GM12873 (cell line): ENCODE measurements around the gene AGRP.

Experiments used
- TF ChIP-seq, protein P1 (sequence below): IDR thresholded peaks from 2 replicates; pipeline ENCODE4 v1.5.1; 2012; ENCODE audit warnings: low read depth, mild to moderate bottlenecking, moderate library complexity, low read length, control low read depth; ENCODE audit not compliant: insufficient read depth; ENCODE audit errors: missing control alignments

The AGRP gene

DNA sequence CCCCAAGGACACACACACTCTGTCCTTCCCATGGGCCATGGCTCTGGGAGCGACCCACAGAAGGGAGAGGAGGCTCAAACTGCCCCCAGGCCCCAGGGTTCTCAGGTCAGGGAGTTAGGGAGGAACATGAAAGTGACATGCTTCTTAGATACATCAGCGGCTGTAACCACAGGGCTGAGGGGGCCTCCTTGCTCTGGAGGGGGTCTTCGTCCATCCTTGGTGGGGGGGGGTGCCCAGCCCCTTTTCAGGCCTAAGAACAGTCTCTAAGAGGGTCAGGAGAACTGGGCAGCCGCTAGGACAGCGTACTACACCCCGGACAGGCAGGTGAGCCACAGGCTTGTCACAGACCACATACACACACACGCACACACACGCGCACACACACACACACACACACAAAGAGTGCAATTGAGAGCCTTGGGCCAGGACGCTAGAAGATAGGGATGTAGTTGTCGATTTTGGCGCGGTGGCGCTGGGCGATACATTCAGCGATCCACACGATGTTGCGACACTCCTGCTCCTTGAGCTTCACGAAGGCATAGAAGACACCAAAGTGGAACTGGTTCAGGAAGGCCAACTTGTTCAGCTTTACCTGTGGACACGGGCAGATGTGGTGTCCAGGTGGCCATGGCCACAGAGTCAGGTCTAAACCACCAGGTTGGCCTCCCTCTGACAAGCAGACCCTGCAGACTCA lies 45.1 kb downstream of the AGRP start:
- TF ChIP-seq, protein P1, sequence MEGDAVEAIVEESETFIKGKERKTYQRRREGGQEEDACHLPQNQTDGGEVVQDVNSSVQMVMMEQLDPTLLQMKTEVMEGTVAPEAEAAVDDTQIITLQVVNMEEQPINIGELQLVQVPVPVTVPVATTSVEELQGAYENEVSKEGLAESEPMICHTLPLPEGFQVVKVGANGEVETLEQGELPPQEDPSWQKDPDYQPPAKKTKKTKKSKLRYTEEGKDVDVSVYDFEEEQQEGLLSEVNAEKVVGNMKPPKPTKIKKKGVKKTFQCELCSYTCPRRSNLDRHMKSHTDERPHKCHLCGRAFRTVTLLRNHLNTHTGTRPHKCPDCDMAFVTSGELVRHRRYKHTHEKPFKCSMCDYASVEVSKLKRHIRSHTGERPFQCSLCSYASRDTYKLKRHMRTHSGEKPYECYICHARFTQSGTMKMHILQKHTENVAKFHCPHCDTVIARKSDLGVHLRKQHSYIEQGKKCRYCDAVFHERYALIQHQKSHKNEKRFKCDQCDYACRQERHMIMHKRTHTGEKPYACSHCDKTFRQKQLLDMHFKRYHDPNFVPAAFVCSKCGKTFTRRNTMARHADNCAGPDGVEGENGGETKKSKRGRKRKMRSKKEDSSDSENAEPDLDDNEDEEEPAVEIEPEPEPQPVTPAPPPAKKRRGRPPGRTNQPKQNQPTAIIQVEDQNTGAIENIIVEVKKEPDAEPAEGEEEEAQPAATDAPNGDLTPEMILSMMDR, result no peak

DNA sequence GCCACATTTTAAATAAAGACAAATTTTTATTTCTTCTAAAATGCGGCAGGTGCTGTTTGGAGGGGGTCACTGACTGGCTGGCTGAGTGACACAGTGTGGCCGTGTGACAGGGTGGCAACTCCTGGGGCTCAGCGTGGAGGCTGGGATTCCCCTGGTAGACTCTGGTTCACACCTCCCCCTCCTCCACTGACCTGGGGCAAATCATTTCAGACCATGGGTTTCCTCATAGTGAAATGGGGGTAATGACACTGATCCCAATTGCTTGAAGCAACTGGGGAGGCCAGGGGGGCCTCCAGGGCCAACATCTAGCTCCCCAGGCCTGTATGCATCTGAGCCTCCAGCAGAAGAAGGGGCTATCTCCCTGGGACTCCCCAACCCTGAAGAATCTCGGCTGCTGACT lies 45.8 kb downstream of the AGRP start:
- TF ChIP-seq, protein P1, result no peak

DNA sequence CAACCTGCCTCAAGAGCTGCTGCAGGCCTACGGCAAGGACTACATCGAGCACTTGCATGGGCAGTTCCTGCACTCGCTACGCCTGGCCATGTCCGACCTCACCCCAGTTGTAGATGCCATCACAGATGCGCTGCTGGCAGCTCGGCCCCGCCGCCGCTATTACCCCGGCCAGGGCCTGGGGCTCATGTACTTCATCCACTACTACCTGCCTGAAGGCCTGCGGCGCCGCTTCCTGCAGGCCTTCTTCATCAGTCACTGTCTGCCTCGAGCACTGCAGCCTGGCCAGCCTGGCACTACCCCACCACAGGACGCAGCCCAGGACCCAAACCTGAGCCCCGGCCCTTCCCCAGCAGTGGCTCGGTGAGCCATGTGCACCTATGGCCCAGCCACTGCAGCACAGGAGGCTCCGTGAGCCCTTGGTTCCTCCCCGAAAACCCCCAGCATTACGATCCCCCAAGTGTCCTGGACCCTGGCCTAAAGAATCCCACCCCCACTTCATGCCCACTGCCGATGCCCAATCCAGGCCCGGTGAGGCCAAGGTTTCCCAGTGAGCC lies 46.6 kb downstream of the AGRP start:
- TF ChIP-seq, protein P1, result no peak

DNA sequence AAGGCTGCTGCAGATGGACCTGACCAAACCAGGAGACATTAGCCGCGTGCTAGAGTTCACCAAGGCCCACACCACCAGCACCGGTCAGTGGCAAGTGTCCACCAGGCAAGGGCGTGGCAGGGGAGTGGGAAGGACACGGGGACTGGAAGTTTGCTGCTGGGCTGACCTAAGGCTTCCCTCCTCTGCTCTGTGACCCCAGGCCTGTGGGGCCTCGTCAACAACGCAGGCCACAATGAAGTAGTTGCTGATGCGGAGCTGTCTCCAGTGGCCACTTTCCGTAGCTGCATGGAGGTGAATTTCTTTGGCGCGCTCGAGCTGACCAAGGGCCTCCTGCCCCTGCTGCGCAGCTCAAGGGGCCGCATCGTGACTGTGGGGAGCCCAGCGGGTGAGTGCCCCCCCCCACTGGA lies 47.6 kb downstream of the AGRP start:
- TF ChIP-seq, protein P1, result no peak

DNA sequence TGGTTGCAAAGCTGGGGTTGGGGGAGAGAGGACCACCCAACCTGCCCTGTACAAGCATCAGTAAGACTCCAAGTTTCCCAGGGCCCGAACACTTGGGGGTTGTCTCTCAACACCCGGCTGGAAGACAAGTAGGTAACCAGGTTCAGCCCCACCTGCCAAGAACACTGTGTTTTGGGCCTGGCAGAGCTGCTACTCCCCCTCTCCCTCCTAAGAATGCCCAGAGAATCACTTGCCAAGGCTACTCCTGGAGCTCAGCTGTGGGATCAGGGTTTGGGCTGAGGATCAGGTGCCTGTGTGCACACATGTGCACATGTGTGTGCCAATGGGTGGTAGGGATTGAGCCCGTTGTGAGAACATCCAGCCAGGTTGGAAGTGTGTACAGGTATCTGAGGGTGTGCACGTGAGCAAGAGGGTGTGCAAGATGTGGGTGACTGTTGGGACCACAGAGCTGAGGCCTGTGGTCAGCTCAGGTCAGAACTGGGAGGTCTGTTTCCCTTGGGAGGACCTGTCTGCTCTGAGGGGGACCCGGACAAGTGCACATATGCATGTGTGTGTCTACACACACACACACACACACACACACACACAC lies 50.1 kb downstream of the AGRP start:
- TF ChIP-seq, protein P1, result no peak
